H9 (cell line): ENCODE results near the gene ADAMTS17. TPM values are rescaled to one million over a fixed set of nuclear protein-coding genes. Genes with fewer than 3 reads are reported as not detected.

Experiments
- DNase-seq: peaks from one replicate; pipeline ENCODE4 v3.0.0-alpha.2; 2017
- H2AFZ ChIP-seq: one replicate; pipeline ENCODE4 v1.6.1; 2013; ENCODE audit warnings: mild to moderate bottlenecking, low read length, control low read depth, moderate library complexity
- H2AK5ac ChIP-seq: 2 replicates; pipeline ENCODE4 v1.6.1; 2013; ENCODE audit warnings: low read length, control low read depth, mixed read lengths; ENCODE audit not compliant: insufficient read length
- H2BK120ac ChIP-seq: one replicate; pipeline ENCODE4 v1.6.1; 2013; ENCODE audit warnings: low read depth, mild to moderate bottlenecking, low read length, control low read depth, inconsistent platforms; ENCODE audit not compliant: poor library complexity, severe bottlenecking
- H2BK12ac ChIP-seq: 2 replicates; pipeline ENCODE4 v1.6.1; 2013; ENCODE audit warnings: low read length, control low read depth, mixed read lengths, low read depth; ENCODE audit not compliant: insufficient read length
- H2BK15ac ChIP-seq: 2 replicates; pipeline ENCODE4 v1.6.1; 2013; ENCODE audit warnings: low read depth, low read length, control low read depth
- H2BK20ac ChIP-seq: one replicate; pipeline ENCODE4 v1.6.1; 2013; ENCODE audit warnings: low read depth, mild to moderate bottlenecking, low read length, control low read depth, inconsistent platforms; ENCODE audit not compliant: poor library complexity, severe bottlenecking
- H2BK5ac ChIP-seq: 2 replicates; pipeline ENCODE4 v1.6.1; 2013; ENCODE audit warnings: low read length, control low read depth, mixed read lengths; ENCODE audit not compliant: insufficient read length
- H3K14ac ChIP-seq: 2 replicates; pipeline ENCODE4 v1.6.1; 2013; ENCODE audit warnings: low read length, control low read depth; ENCODE audit not compliant: insufficient read depth
- H3K18ac ChIP-seq: 2 replicates; pipeline ENCODE4 v1.6.1; 2013; ENCODE audit warnings: low read depth, mild to moderate bottlenecking, mixed read lengths, low read length, control low read depth; ENCODE audit not compliant: insufficient read length
- H3K23ac ChIP-seq: 2 replicates; pipeline ENCODE4 v1.6.1; 2013; ENCODE audit warnings: low read length, control low read depth, mixed read lengths, low read depth; ENCODE audit not compliant: insufficient read length
- H3K23me2 ChIP-seq: 2 replicates; pipeline ENCODE4 v1.6.1; 2013; ENCODE audit warnings: low read depth, mild to moderate bottlenecking, mixed read lengths, low read length, control low read depth; ENCODE audit not compliant: insufficient read length, poor library complexity, severe bottlenecking
- H3K27ac ChIP-seq: 2 replicates; pipeline ENCODE4 v1.5.1; 2013; ENCODE audit warnings: low read length, control low read depth, mixed read lengths, low read depth; ENCODE audit not compliant: insufficient read length
- H3K27me3 ChIP-seq: 2 replicates; pipeline ENCODE4 v1.6.1; 2013; ENCODE audit warnings: low read length, control low read depth, inconsistent platforms; ENCODE audit not compliant: insufficient read depth
- H3K4ac ChIP-seq: 2 replicates; pipeline ENCODE4 v1.6.1; 2013; ENCODE audit warnings: low read depth, mild to moderate bottlenecking, control low read depth, inconsistent platforms, low read length, moderate library complexity
- H3K4me1 ChIP-seq: 2 replicates; pipeline ENCODE4 v1.6.1; 2013; ENCODE audit warnings: low read length, control low read depth, inconsistent platforms; ENCODE audit not compliant: insufficient read depth
- H3K4me2 ChIP-seq: 2 replicates; pipeline ENCODE4 v1.6.1; 2013; ENCODE audit warnings: low read length, control low read depth, mixed read lengths; ENCODE audit not compliant: insufficient read length, insufficient read depth
- H3K56ac ChIP-seq: 2 replicates; pipeline ENCODE4 v1.6.1; 2013; ENCODE audit warnings: low read depth, mild to moderate bottlenecking, mixed read lengths, low read length, control low read depth; ENCODE audit not compliant: insufficient read length
- H3K79me1 ChIP-seq: 2 replicates; pipeline ENCODE4 v1.6.1; 2013; ENCODE audit warnings: low read depth, mild to moderate bottlenecking, moderate library complexity, low read length, control low read depth, inconsistent platforms; ENCODE audit not compliant: insufficient read depth, poor library complexity, severe bottlenecking
- H3K79me2 ChIP-seq: 2 replicates; pipeline ENCODE4 v1.6.1; 2013; ENCODE audit warnings: low read length, control low read depth, inconsistent platforms; ENCODE audit not compliant: insufficient read depth
- H3K9ac ChIP-seq: 2 replicates; pipeline ENCODE4 v1.6.1; 2013; ENCODE audit warnings: low read length, control low read depth, mixed read lengths; ENCODE audit not compliant: insufficient read length; ENCODE audit errors: extremely low read depth
- H3K9me3 ChIP-seq: one replicate; pipeline ENCODE4 v1.6.1; 2013; ENCODE audit warnings: low read depth, low read length, inconsistent platforms; ENCODE audit not compliant: control insufficient read depth
- H3T11ph ChIP-seq: one replicate; pipeline ENCODE4 v1.6.1; 2013; ENCODE audit warnings: mild to moderate bottlenecking, low read length, control low read depth, inconsistent platforms
- H4K20me1 ChIP-seq: one replicate; pipeline ENCODE4 v1.6.1; 2013; ENCODE audit not compliant: control insufficient read depth, insufficient read length, insufficient read depth
- H4K5ac ChIP-seq: 2 replicates; pipeline ENCODE4 v1.6.1; 2013; ENCODE audit warnings: low read depth, mild to moderate bottlenecking, mixed read lengths, low read length, control low read depth; ENCODE audit not compliant: insufficient read length
- H4K8ac ChIP-seq: replicated peaks from 2 replicates; pipeline ENCODE4 v1.6.1; 2013; ENCODE audit warnings: low read length, control low read depth, mixed read lengths, low read depth; ENCODE audit not compliant: insufficient read length
- H4K91ac ChIP-seq: 2 replicates; pipeline ENCODE4 v1.6.1; 2013; ENCODE audit warnings: low read depth, mild to moderate bottlenecking, moderate library complexity, mixed read lengths, low read length, control low read depth; ENCODE audit not compliant: insufficient read length
- H3K27ac Mint-ChIP-seq, 3 experiments: 2 replicates in 2 of 3; 3 replicates in 1 of 3; pipeline ENCODE4 v1.8.0; 2020 to 2021; ENCODE audit warnings: mixed read lengths in 3 of 3, mild to moderate bottlenecking in 1 of 3, moderate library complexity in 1 of 3
- H3K27me3 Mint-ChIP-seq: 2 replicates; pipeline ENCODE4 v1.8.0; 2021; ENCODE audit warnings: low read depth, mild to moderate bottlenecking, moderate library complexity, mixed read lengths
- H3K36me3 Mint-ChIP-seq, 3 experiments: 2 replicates in 2 of 3; 3 replicates in 1 of 3; pipeline ENCODE4 v1.8.0; 2020 to 2021; ENCODE audit warnings: low read depth in 3 of 3, mixed read lengths in 3 of 3; ENCODE audit not compliant: insufficient read depth in 1 of 3
- H3K4me1 Mint-ChIP-seq, 2 experiments: 2 replicates each; pipeline ENCODE4 v1.8.0; 2020; ENCODE audit warnings: mixed read lengths in 2 of 2
- H3K4me3 Mint-ChIP-seq, 2 experiments: 2 replicates in 1 of 2; 3 replicates in 1 of 2; pipeline ENCODE4 v1.8.0; 2020 to 2021; ENCODE audit warnings: mild to moderate bottlenecking in 2 of 2, mixed read lengths in 2 of 2, moderate library complexity in 1 of 2
- H3K9me3 Mint-ChIP-seq, 2 experiments: 2 replicates in 1 of 2; 3 replicates in 1 of 2; pipeline ENCODE4 v1.8.0; 2020; ENCODE audit warnings: mild to moderate bottlenecking in 2 of 2, mixed read lengths in 2 of 2, moderate library complexity in 1 of 2
- CTCF ChIP-seq: fragments of 200-600 bp; sonication (generic); conservative IDR thresholded peaks from 3 replicates; pipeline ENCODE4 v1.8.0; 2021; ENCODE audit warnings: antibody characterized with exemption, mild to moderate bottlenecking
- WGBS: extraction: QIAGEN DNeasy Blood & Tissue Kit; methylation state at CpG from one replicate; pipeline ENCODE4 v1.1.7; 2013; ENCODE audit warnings: missing lambda C conversion rate, low lambda C conversion rate, mixed read lengths; ENCODE audit not compliant: insufficient read length; ENCODE audit errors: extremely low coverage; 5-methylcytosine and 5-hydroxymethylcytosine counted together
- total RNA-seq: library from RNA; stranded (reverse); gene quantifications from 2 replicates; pipeline ENCODE4 v1.2.1, GENCODE V29; 2021

ADAMTS17 gene
- total RNA-seq, 1 experiment from 2014 or later, result 2.9 TPM

- H2AFZ ChIP-seq, result no peak overlapping the region
- H3K23ac ChIP-seq, result no peak overlapping the region
These were observed 321.2 kb downstream of the ADAMTS17 start for GRCh38 chr15:100020614-100021013.

More at GRCh38 chr15:100020614-100021013, 321.2 kb downstream of the ADAMTS17 start:
- Histone ChIP-seq H3K27ac (no peak overlapping the region), H2BK12ac (no peak overlapping the region), H3T11ph (no peak overlapping the region), H4K8ac (no peak overlapping the region), H3K18ac (no peak overlapping the region), H3K14ac (0 out of 2 replicates have a peak overlapping the region, but pooled peaks have one; percentile 10), H3K9me3 (no peaks in the 10 kb centered on the region), H3K4me1 (no peaks in the 10 kb centered on the region), H2BK20ac (no peak overlapping the region), H3K23me2 (no peaks in the 10 kb centered on the region), H2BK120ac (no peak overlapping the region), H3K79me2 (no peaks in the 10 kb centered on the region), H3K4me2 (no peak overlapping the region), H2BK5ac (no peak overlapping the region), H4K91ac (no peak overlapping the region), H3K27me3 (no peaks in the 10 kb centered on the region), H4K20me1 (no peaks in the 10 kb centered on the region), H3K79me1 (no peaks in the 10 kb centered on the region), H4K5ac (no peak overlapping the region), H3K4ac (no peak overlapping the region), H3K56ac (no peak overlapping the region), H2AK5ac (no peak overlapping the region), H3K9ac (no peak overlapping the region), H2BK15ac (no peak overlapping the region)
- Mint-ChIP-seq H3K9me3 (peaks cover 0 to 8% of the 10 kb centered on the region in 2 experiments; a peak in 1 of 5 replicates), H3K27ac (no peak overlapping the region; a peak in 1 of 7 replicates), H3K27me3 (no peaks in the 10 kb centered on the region; the same call in none of the 2 replicates), H3K4me1 (peaks cover 13 to 22% of the 10 kb centered on the region in 2 experiments), H3K4me3 (no peak overlapping the region), H3K36me3 (peaks cover 0 to 14% (median 3%) of the 10 kb centered on the region in 3 experiments; a peak in 3 of 7 replicates)
- no peak for DNase-seq
- no CpG with 5 or more reads among the region's 6 CpGs for WGBS
- TF ChIP-seq CTCF, result no peak
